Aorta (tissue), 5 donors: Measurements from ENCODE around the gene SS18. TPM values are rescaled to one million over a fixed set of nuclear protein-coding genes. Genes with fewer than 3 reads are reported as not detected.

Source experiments
- ATAC-seq: fragments of 200-7000 bp; cut with Tn5 transposase; one replicate; pipeline ENCODE4 v1.9.1; 2022; ENCODE audit warnings: moderate library complexity; ENCODE audit not compliant: low FRiP score
- DNase-seq, 2 donors: peaks; one replicate each; pipeline ENCODE4 v3.0.0-alpha.2; 2020
- H3K27ac ChIP-seq, 2 donors: one replicate each; pipeline ENCODE4 v1.5.1; 2013; ENCODE audit warnings: low read length in 2 of 2, mild to moderate bottlenecking in 2 of 2, moderate library complexity in 2 of 2, control low read depth in 1 of 2, inconsistent platforms in 1 of 2, low read depth in 1 of 2
- H3K27me3 ChIP-seq, 2 donors: one replicate each; pipeline ENCODE4 v1.6.1; 2013; ENCODE audit warnings: control low read depth in 1 of 2, low read length in 1 of 2, mild to moderate bottlenecking in 1 of 2, moderate library complexity in 1 of 2; ENCODE audit not compliant: insufficient read depth in 2 of 2, control insufficient read depth in 1 of 2
- H3K36me3 ChIP-seq, 2 donors: one replicate each; pipeline ENCODE4 v1.6.1; 2013; ENCODE audit warnings: control low read depth in 1 of 2, low read length in 1 of 2, mild to moderate bottlenecking in 1 of 2; ENCODE audit not compliant: insufficient read depth in 2 of 2, control insufficient read depth in 1 of 2
- H3K4me1 ChIP-seq, 2 donors: one replicate each; pipeline ENCODE4 v1.6.1; 2013; ENCODE audit warnings: low read length in 2 of 2, control low read depth in 1 of 2, mild to moderate bottlenecking in 1 of 2, moderate library complexity in 1 of 2; ENCODE audit not compliant: insufficient read depth in 2 of 2, control insufficient read depth in 1 of 2
- H3K4me3 ChIP-seq, 2 donors: one replicate each; pipeline ENCODE4 v1.5.1; 2013; ENCODE audit warnings: low read length in 2 of 2, control low read depth in 1 of 2, mild to moderate bottlenecking in 1 of 2
- H3K9me3 ChIP-seq: one replicate; pipeline ENCODE4 v1.6.1; 2013; ENCODE audit warnings: mild to moderate bottlenecking, low read length; ENCODE audit not compliant: control insufficient read depth
- WGBS, 2 donors: extraction: QIAGEN DNeasy Blood & Tissue Kit; methylation state at CpG; one replicate each; pipeline ENCODE4 v1.1.7; 2013; 5-methylcytosine and 5-hydroxymethylcytosine counted together
- intact Hi-C, 2 donors: fragments of 100-400 bp; cut with DNase I; formaldehyde crosslinking; loops; one replicate each; pipeline versions ENCODE4 v1.14.2 to v1.15.0; 2022
- polyA plus RNA-seq, 2 donors: library from polyadenylated mRNA; stranded (reverse); fragments of 200-250 nt; gene quantifications; one replicate each; pipeline ENCODE4 v1.2.3, GENCODE V29; 2013
- total RNA-seq, 2 donors: library from RNA; stranded (reverse); fragmentation: NEBNext Ultra II Directional; extraction: Animal tissue kit (Norgen Biotek cat#: 25700); gene quantifications; one replicate each; pipeline ENCODE4 v1.2.1, GENCODE V29; 2021
- donor health status: healthy with polysubstance abuse.
- donor health status: Bipolar disorder and iron deficiency.
- donor health status: DM: no; HTN: no; CAD: no.
- donor health status: DM: no; HTN: no; CAD: no.
- donor health status: DM: yes; HTN: yes; CAD: no.

SS18 gene
- total and polyA plus RNA-seq, 4 donors: 26.4 to 81.3 (median 60.8) TPM

GRCh38 chr18:26022585-26022984 is 67.8 kb downstream of the SS18 start:
- H3K9me3 ChIP-seq: no peaks in the 10 kb centered on the region
- ATAC-seq (no peak), DNase-seq (no peak)
- H3K4me3 ChIP-seq: no peak overlapping the region
- 81 to 93% methylated on average over 1 of the region's 1 CpG for WGBS, 2 donors
- peaks cover 8 to 10% of the 10 kb centered on the region in 2 donors for H3K36me3 ChIP-seq
- H3K27ac ChIP-seq: no peak overlapping the region
- intact Hi-C loops: no loop called here
- no peaks in the 10 kb centered on the region for H3K4me1 ChIP-seq
- no peaks in the 10 kb centered on the region for H3K27me3 ChIP-seq

- no peaks in the 10 kb centered on the region for H3K27me3 ChIP-seq
- H3K4me1 ChIP-seq: no peaks in the 10 kb centered on the region
- intact Hi-C loops: no loop called here
- H3K9me3 ChIP-seq: no peaks in the 10 kb centered on the region
- H3K27ac ChIP-seq: no peak overlapping the region
- WGBS, 2 donors: 95% methylated on average over 3 of the region's 3 CpGs
- H3K36me3 ChIP-seq: peaks cover 8 to 10% of the 10 kb centered on the region in 2 donors
- DNase-seq (no peak), ATAC-seq (no peak)
- no peak overlapping the region for H3K4me3 ChIP-seq
Measured at GRCh38 chr18:26021061-26021754, 69.2 kb downstream of the SS18 start.

GRCh38 chr18:26017929-26018328 is 72.5 kb downstream of the SS18 start:
- Histone ChIP-seq H3K4me1 (no peaks in the 10 kb centered on the region), H3K27me3 (no peaks in the 10 kb centered on the region), H3K9me3 (no peaks in the 10 kb centered on the region), H3K27ac (no peak overlapping the region), H3K36me3 (peaks cover 3 to 8% of the 10 kb centered on the region in 2 donors), H3K4me3 (no peak overlapping the region)
- intact Hi-C loops: no loop called here
- DNase-seq (no peak), ATAC-seq (no peak)

- Histone ChIP-seq H3K27me3 (no peaks in the 10 kb centered on the region), H3K4me1 (no peaks in the 10 kb centered on the region), H3K27ac (no peak overlapping the region), H3K4me3 (no peak overlapping the region), H3K9me3 (no peaks in the 10 kb centered on the region), H3K36me3 (peaks cover 3% of the 10 kb centered on the region in 2 donors)
- no peak for ATAC-seq
- intact Hi-C loops: no loop called here
- no peak for DNase-seq
Measured at GRCh38 chr18:26014462-26014861, 76.0 kb downstream of the SS18 start.

- Histone ChIP-seq H3K4me3 (no peak overlapping the region), H3K27ac (no peak overlapping the region), H3K9me3 (no peaks in the 10 kb centered on the region), H3K36me3 (no peaks in the 10 kb centered on the region), H3K27me3 (no peaks in the 10 kb centered on the region), H3K4me1 (no peaks in the 10 kb centered on the region)
- intact Hi-C loops: no loop called here
- ATAC-seq (no peak), DNase-seq (no peak)
- WGBS, 2 donors: 96 to 100% methylated on average over 1 of the region's 1 CpG
Measured at GRCh38 chr18:26008619-26009018, 81.8 kb downstream of the SS18 start.

DNA sequence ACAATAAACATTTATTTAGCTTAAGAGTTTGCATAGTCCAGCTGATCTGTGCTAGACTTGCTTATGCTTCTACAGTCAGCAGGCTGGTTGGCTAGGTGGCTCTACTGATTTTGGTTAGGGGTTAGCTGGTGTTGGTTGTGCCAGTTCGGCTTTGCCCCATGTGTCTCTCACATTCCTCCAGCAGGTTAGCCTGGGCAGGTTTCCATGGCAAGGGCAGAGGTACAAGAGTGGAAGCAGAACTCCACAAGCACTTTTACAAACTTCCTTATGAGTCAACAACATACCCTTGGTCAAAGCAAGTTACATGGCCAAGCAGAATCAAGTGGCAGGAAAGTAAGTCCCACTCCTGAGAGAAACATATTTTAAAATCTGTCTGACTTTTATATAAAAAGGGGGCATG is 82.3 kb downstream of the SS18 start:
- no peaks in the 10 kb centered on the region for H3K36me3 ChIP-seq
- ATAC-seq (no peak), DNase-seq (no peak)
- H3K4me1 ChIP-seq: no peaks in the 10 kb centered on the region
- WGBS, 2 donors: 95 to 97% methylated on average over 1 of the region's 1 CpG
- H3K9me3 ChIP-seq: no peaks in the 10 kb centered on the region
- intact Hi-C loops: no loop called here
- no peak overlapping the region for H3K27ac ChIP-seq
- H3K4me3 ChIP-seq: no peak overlapping the region
- H3K27me3 ChIP-seq: no peaks in the 10 kb centered on the region

GRCh38 chr18:26005950-26006349 is 84.5 kb downstream of the SS18 start:
- no peaks in the 10 kb centered on the region for H3K9me3 ChIP-seq
- no peak overlapping the region for H3K27ac ChIP-seq
- 57 to 69% methylated on average over 1 of the region's 1 CpG for WGBS, 2 donors
- ATAC-seq (no peak), DNase-seq (no peak)
- intact Hi-C loops: no loop called here
- no peaks in the 10 kb centered on the region for H3K4me1 ChIP-seq
- H3K36me3 ChIP-seq: no peaks in the 10 kb centered on the region
- no peaks in the 10 kb centered on the region for H3K27me3 ChIP-seq
- H3K4me3 ChIP-seq: no peak overlapping the region

DNA sequence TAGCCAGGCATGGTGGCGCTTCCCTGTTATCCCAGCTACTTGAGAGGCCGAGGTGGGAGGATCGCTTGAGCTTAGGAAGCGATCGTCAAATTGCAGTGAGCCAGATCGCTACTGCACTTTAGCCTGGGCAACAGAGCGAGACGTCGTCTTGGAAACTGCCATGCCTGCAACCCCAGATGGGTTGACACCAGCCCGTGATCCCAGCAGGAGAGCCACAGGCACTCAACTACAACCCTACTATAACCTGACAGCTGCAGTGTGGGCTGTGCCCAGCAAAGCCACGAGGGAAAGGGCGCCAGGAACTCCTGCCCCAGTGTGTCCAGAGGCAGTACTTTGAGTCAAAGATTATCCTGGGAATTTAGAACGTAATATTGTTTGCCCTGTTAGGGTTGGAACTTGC is 85.6 kb downstream of the SS18 start:
- DNase-seq: no peak
- H3K9me3 ChIP-seq: no peaks in the 10 kb centered on the region
- intact Hi-C loops: no loop called here
- H3K27ac ChIP-seq: no peak overlapping the region
- 88 to 92% methylated on average over 13 of the region's 13 CpGs for WGBS, 2 donors
- no peak overlapping the region for H3K4me3 ChIP-seq
- no peaks in the 10 kb centered on the region for H3K4me1 ChIP-seq
- no peaks in the 10 kb centered on the region for H3K36me3 ChIP-seq
- no peak for ATAC-seq
- no peaks in the 10 kb centered on the region for H3K27me3 ChIP-seq

DNA sequence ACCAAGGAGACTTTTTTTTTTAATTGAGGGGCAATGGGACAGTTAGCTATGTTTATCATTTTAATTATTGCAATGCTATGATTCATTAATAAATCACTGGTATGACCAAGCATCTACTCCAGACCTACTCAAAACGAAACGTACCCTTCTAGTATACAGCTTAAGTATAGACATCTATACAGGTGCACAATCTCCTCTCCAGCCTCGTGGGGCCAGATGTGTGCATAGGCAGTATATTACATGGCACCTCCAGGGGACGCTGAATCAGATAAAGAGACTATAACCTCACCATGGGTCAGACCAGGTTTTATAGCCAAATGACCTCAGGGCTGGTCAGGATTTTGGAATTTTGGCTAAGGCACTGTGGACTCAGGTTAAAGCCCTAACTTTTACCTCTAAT is 86.6 kb downstream of the SS18 start:
- ATAC-seq: no peak
- no peak overlapping the region for H3K27ac ChIP-seq
- WGBS, 2 donors: 74 to 76% methylated on average over 4 of the region's 4 CpGs
- no peaks in the 10 kb centered on the region for H3K9me3 ChIP-seq
- intact Hi-C loops: no loop called here
- H3K4me1 ChIP-seq: no peaks in the 10 kb centered on the region
- DNase-seq: no peak
- H3K27me3 ChIP-seq: no peaks in the 10 kb centered on the region
- no peaks in the 10 kb centered on the region for H3K36me3 ChIP-seq
- no peak overlapping the region for H3K4me3 ChIP-seq
